HG02571 (cell line): ENCODE measurements around the gene CACNB4.
"Not testable (repeated sequence)": the region's sequence is repeated elsewhere in the genome, so short reads cannot be mapped to it uniquely, and the experiment has no call there.

Experiments used
- ATAC-seq: cut with Tn5 transposase; IDR thresholded peaks from one replicate; pipeline ENCODE4 v1.9.1; 2021; ENCODE audit warnings: mild to moderate bottlenecking, moderate library complexity; ENCODE audit not compliant: unreplicated experiment

Gene CACNB4

DNA sequence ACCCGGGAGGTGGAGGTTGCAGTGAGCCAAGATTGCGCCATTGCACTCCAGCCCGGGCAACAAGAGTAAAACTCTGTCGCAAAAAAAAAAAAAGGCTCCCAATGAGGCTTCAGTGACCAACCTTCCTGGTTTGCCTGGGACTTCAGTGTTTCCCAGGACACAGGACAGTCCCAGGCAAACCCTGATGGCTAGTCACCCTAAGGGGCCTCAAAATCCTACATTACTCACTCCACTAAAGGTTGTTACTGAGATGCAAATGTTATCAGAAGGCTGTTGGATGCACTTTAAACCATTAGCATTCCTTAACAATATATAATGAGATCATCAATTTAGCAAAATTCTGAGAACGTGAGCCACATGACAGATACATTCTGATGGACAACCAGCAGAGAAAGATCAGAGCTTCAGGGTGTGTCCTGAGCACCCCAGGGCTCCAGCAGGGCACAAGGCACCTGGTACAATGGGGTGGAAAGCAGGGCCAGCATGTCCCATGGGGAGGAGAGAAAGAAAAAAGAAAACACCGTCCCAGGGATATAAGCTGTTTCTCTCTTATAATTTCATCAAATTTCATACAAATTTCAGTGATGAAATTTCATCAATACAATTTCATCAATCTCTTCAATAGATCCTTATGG, 152.5 kb downstream of the CACNB4 start:
- no peak for ATAC-seq

DNA sequence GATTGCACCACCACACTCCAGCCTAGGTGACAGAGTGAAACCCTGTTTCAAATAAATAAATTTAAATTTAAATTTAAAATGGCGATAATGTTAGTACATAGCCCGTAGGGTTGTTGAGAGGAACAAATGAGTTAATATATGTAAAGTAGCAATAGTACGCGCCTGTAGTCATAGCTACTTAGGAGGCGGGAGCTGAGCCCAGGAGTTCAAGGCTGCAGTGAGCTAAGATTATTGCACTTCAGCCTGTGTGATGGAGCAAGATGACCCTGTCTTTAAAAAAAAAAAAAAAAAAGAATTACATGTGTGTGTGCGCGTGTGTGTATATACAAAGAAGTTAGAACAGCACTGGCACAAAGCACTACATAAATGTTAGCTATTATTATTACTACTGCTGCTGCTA, 153.2 kb downstream of the CACNB4 start:
- no peak for ATAC-seq

DNA sequence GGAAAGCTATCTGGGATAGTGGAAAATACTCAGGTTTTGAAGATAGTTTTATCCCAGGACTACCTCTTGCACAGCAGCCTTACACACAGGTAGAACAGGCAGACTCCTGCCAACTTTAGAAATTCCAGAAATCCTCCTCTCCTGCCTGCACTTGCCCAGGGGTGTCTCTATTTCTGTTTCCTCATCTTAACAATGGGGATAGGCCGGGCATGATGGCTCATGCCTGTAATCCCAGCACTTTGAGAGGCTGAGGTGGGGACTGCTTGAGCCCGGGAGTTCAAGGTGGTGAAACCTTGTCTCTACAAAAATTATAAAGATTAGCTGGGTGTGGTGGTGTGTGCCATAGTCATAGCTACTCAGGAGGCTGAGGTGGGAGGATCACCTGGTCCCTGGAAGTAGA, 153.7 kb downstream of the CACNB4 start:
- no peak for ATAC-seq

DNA sequence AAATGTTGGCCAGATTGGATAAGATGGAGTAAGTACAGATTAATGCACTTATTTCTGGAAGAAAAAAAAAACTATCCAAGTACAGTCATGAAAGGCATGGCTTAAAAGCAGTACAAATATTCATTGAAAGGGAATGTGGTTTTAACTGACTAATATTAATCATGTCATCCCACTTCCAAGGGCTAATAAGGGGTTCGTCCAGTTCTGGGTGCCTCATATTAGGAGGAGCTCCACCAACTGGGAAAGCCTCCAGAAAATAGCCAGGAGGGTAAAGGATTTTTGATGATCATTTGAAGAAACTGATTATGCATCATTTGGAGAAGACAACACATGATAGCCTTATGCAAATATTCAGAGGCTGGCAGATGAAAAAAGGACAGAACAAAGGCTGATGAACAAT, 155.4 kb downstream of the CACNB4 start:
- ATAC-seq, result no peak

DNA sequence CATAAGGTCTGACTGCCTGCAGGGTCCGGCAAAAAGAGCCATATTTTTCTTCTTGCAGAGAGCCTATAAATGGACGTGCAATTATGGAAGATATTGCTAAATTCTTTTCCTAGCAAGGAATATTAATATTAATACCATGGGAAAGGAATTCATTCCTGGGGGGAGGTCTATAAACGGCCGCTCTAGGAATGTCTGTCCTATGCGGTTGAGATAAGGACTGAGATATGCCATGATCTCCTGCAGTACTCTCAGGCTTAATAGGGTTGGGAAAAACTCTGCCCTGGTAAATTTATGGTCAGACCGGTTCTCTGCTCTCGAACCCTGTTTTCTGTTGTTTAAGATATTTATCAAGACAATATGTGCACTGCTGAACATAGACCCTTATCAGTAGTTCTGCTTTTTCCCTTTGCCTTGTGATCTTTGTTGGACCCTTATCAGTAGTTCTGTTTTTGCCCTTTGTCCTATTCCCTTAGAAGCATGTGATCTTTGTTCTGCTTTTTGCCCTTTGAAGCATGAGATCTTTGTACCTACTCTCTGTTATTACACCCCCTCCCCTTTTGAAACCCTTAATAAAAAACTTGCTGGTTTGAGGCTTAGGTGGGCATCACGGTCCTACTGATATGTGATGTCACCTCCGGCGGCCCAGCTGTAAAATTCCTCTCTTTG, 156.2 kb downstream of the CACNB4 start:
- ATAC-seq, result not testable (repeated sequence)

DNA sequence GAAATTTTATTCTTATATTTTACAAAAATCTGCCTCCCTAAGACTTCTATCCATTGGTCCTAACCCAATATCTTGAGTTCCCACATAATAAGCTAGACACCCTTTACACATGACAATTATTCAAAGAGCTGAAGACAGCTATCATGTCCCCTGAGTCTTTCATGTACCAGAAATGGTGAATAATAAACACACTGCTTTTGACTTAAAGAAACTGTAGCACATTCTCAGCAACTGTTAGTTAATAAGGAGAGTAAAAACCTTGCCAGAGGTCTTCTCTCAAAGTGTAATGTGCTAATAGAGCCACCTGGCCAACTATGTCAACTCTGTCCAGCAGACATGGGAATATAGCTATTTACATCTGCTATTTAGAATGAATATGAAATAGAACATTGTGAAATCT, 160.9 kb downstream of the CACNB4 start:
- ATAC-seq, result no peak

DNA sequence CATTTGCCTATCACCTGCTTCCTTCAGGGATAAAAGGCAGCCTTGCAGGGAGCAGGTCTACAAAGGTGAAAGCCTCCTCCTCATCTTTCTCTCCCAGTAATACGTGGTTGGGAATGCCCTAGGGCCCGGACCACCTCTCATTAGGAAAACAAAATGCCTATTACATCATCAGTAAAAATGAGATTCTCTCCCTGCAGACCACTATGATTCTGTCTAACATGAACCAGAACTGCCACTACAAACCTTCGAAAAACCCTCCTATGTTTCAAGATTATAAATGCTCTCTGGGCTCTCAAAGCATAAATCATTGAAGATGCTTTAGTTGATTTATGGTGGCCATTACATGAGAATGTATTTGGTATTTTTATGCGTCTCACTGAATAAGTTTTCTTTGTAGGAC, 162.2 kb downstream of the CACNB4 start:
- ATAC-seq, result no peak

DNA sequence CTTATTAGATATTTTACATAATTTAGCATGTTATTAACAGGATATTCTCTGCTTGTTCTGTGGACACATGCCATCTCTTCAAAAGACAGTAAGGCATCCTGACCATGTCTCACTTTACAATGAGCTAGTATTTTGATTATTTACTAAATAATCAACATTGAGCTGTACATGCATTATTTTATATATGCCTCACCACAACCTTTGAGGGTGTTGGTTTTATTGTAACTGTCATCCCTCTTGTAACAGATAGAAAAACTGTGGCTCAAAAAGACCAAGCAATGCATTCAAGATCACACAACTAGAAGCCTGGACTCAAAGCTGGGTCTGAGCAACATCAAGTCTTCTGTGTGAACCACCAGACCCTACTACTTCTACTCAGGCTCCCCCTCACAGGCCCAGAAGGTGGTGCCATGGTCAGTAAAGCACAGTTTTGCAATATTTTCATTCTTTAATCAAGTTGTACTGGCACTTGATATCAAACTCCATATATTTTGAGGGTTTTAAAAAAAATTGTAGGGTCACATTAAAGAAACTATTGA, 165.5 kb downstream of the CACNB4 start:
- ATAC-seq, result no peak

DNA sequence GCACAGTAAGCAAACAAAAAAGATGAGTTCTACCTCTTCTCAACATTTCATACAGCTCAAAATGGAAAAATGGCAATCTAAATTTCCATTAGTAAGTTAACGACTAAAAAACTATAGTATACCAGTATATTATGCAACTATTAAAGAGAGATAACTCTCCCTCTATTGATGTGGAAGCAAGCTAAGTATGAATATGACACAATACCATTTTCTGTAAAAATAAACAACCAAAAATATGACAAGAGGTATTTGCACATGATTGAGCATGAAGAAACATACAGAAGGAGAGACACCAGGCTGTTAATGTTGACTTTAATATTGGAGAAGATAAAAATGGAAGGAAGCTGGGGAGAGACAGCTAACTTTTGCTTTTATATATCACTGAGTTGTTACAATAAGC, 167.1 kb downstream of the CACNB4 start:
- no peak for ATAC-seq

DNA sequence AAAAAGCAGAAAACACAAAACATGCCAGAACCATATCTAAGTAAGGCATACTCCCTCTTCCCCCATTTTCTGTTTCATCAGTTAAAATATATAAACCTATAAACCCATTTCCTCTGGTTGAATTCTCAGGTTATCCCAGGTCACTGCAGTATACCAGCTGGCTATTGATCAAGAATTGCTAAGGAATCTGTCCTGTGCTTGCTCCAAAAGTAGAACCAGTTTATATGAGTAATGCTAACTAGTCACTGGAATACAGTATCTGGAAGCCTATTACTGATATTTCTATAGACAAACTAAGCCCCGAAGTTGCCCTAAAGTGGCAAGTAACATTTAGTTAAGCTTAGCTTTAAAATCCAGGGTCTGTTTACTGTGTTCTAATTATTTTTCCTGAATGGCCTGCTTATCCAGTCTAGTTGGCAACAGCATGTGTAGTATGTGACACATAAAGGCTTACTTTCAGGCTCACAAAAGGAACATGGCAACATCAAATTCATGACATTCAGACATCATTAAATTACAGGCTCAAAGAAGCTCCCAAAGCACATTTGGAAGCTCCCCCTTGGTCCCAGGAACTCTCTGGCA, 167.7 kb downstream of the CACNB4 start:
- no peak for ATAC-seq

DNA sequence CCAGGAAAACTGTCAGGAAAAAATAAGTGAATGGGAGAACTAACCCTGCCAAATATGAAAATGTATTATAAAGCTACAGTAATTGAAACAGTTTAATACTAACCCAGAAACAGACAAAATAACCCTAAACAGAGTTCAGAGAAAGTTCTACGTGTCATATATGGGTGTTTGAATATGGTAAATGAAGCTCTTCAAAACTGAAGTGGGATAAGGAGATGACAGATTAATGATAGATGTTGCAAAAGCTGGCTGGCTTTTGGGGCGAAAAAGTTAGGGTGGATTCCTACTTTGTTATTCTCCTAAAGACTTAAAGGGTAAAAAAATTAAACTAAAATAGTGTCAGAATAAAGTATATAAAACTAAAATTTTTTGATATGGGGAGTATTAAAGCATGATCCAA, 168.8 kb downstream of the CACNB4 start:
- ATAC-seq, result no peak

DNA sequence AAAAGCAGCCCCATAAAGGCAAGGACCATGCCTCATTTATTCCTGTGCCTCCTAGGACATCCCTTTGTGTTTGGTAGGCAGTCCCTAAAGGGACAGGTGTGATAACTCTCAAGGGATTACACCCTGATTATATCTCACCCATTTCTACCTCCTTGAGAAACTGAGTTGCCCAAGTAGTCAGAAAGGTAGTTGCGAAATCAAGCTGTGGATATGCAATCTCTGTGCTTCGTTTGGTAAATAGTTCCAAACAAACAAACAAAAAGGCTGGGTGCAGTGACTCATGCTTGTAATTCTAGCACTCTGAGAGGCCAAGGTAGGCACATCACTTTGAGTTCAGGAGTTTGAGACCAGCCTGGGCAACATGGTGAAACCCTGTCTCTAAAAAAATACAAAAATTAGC, 170.5 kb downstream of the CACNB4 start:
- no peak for ATAC-seq

DNA sequence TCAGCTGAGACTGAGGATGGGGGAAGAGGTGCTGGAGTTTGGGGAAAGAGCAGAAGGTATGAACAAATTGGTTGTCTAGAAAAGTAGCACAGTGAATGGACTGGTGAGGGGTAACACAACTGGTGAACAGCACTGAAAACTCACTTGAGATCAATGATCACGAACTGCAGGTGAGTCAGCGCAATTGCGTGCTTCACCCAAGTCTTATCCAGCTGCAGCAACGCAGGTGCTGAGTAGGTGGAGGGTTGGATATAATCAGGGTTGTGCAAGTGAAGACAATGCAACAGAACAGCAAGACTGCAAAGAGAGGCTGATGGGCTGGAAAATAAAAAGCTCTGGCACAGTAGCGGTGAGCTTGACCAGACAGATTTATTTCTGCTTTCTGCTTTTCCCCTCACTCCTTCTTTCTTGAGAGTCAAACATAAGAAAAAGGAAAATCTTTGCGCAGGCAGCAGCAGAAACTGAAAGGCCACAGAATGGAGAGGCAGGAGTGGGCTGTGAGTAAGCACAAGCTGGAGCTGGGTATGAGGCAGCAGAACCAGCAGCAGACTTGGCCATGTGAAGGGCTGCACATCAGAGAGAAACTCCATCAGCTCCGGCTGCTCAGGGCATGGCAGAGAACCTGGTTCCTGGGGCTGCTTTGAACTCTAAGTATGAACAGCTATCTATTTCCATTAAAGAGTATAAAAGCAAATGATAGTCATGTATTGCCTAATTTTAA, 171.2 kb downstream of the CACNB4 start:
- no peak for ATAC-seq

DNA sequence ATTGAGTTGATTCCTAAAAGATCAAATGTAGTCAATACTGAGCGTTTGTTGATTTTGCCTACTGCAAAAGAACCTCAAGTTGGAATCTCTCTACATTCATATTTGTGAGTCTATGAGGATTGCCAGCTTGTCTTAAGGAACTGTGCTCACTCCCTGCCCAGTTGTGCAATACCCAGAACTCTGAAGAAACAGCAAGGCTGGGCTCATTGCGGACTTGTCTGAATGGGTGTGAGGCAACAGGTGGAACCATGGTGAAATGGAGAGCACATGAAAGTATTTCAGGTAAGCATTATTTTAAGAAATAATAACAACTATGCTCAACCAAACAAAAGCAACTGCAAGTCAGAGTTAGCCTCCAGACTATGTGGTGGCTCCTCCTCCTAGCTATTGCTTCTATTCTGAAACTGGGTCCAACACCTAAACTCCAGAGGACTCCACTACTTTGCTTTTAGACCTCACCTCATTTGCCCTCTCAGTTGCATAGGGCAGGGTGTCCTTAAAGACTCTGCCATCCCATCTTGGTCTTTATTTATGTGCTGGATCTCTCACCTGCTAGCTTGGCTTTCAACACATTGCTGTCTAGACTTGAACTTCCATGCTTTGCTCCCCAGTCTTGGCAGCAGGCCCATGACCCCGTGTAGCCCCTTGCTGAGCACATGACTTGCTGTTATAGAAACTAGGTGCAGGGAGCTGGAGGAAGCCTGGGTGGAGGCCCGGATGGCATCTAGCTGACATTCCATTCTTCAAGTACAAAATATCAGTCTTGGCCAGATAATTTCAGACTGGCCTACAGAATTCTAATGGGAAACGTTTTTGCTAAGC, 175.8 kb downstream of the CACNB4 start:
- no peak for ATAC-seq

DNA sequence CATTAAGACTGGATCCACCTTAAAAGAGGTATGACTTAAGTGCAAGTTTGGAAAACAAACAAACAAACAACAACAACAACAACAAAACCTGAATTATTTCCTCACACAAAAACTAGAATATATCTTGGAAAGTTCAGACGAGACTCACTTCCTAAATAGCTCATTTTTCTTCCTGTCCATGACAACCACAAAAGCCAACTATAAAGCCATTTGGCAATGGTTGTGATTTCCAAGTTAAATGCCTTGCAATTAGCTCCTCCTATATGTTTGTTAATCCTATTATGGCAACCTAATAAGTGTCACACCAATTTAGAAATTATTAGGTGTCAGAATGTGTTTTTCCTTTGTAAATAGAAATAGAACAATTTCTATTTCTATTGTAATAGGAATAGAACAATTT, 179.1 kb downstream of the CACNB4 start:
- ATAC-seq, result no peak

DNA sequence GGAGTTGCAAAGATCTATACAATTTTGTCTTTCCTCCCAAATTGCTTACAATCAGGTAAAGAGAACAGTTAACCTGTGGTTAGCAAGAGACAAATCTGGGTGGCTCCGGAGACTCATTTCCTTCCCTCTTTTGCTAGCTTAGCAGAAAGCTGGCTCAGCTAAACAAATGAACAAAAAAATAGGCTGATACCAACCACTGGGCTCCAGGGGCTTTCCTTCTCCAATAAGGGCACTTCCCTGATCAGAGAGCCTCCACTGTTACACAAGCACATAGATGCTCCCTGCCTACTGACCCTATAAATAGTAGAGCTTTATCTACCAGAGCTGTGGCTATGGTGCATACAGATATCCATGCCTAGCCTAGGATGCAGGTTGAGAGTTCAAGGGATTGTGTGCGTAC, 180.5 kb downstream of the CACNB4 start:
- ATAC-seq, result no peak

DNA sequence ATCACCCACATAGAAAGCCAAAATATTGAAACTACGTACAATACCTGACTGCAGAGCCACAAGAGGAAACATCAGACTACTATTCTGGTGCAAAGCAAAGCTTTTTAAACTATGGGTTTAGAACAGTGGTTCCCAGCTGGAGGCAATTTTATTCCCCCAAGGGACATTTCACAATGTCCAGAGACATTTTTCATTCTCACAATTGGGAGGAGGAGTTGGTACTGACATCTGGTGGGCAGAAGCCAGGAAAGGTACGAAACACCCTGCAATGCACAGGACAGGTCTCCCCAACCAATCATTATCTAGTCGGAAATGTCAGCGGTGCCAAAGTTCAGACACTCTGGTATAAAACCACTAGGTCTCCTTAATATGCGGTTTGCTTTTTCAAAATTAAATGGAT, 182.2 kb downstream of the CACNB4 start:
- ATAC-seq, result no peak

DNA sequence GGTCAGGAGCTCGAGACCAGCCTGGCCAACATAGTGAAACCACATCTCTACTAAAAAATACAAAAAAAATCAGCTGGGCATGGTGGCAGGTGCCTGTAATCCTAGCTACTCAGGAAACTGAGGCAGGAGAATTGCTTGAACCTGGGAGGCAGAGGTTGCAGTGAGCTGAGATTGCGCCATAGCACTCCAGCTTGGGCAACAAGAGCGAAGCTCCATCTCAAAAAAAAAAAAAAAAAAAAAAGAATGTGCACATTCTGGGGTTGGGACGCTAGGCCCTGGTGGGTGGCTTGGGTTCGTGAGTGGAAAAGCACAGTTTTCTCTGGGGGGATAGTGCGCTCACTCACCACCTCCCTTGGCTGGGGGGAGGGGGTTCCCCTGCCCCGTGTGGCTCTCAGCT, 183.2 kb downstream of the CACNB4 start:
- ATAC-seq, result not testable (repeated sequence)

DNA sequence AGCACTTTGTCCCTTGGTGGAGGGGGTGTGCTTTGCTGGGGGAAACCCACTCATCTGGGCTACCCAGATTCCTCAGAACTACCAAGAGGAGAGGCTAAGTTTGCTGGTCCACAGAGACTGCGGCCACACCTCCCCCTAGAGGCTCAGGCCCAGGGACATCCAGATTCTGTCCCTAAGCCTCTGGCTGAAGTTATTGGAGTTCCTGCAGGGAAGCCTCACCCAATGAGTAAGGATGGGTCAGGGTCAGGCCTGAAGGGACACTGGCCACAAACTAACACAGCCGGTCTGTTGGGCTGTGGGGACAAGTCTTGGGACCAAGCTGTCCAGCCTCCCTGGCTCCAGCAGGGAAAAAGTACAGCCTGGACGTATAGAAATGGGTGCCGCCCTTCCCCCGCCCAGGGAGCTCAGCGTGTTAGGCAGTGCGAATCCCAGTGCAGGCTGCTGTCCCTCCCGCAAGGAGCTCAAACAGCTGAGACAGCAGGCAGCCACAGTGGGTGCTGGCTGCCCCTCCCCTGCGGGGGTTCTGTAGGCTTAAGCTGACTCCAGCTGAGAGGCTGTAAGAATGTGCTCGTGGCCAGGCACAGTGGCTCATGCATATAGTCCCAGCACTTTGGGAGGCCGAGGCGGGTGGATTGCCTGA, 183.7 kb downstream of the CACNB4 start:
- ATAC-seq, result no peak

DNA sequence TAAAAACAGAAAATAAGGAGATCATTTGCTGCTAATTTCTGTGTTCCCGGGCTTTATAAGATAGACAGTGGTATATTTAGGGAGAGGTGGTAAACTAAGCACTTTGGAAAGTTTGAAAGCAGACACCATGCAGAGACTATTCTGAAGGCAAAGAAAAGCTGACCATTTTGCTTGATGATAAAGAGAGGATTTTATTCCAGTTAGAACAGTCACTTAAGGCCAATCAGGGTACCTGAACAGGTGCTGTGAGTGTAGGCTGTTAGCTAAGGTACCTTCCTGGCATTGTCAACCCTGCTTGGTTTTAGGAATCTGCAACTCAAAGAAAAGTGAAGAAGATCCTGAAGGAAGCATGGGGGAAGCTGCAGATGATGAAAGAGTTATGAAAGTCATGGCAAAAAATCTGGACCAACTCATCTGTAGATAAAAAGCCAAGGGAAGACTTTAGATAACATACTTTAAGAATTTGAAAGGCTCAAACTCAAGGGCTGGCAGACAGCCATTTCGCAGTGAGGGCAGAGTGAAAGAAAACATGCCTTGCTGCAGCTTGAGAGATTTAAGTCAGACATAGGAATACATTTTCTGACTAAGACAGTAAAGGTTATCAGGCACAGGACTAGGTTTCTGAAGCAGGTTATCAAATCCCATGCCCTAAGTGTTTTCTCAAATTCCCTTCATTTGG, 190.5 kb downstream of the CACNB4 start:
- ATAC-seq, result no peak
